ENCODE data around the gene PTOV1.
A peak's percentile ranks its signal among the peaks of the same experiment; 100 is the strongest.

PTOV1 gene

GRCh38 chr19:49896863-49897621 lies 46.1 kb downstream of the PTOV1 start, which contains the start of gene IL4I1:
TSS of gene IL4I1 (minus strand) at chr19:49896887. CDS start at chr19:49896160, 727 bp downstream.
- peak; percentile 86 for DNase-seq (ENCODE audit: extremely low read depth, insufficient read length)
- H3K4me3 ChIP-seq (replicated peaks; ENCODE audit: low read depth, low read length) = peak within 1 kb of the TSS; percentile 80
- no peak for TF ChIP-seq CTCF (IDR thresholded peaks at IDR 0.05; ENCODE audit: insufficient read depth, low read length, poor library complexity, severe bottlenecking)
- H3K27me3 ChIP-seq (replicated peaks; ENCODE audit: control insufficient read depth, insufficient read depth, low read length) = no peaks in the 10 kb centered on the region
- H3K36me3 ChIP-seq (ENCODE audit: control insufficient read depth, insufficient read depth, low read length) = peaks cover 9% of the 10 kb centered on the region

- DNase-seq (ENCODE audit: extremely low read depth, insufficient read length) = no peak
- no peak for TF ChIP-seq CTCF (IDR thresholded peaks at IDR 0.05; ENCODE audit: insufficient read depth, low read length, poor library complexity, severe bottlenecking)
- Histone ChIP-seq H3K27me3 (replicated peaks; ENCODE audit: control insufficient read depth, insufficient read depth, low read length) (no peaks in the 10 kb centered on the region), H3K36me3 (ENCODE audit: control insufficient read depth, insufficient read depth, low read length) (peaks cover 7% of the 10 kb centered on the region), H3K4me3 (replicated peaks; ENCODE audit: low read depth, low read length) (no peak overlapping the region; the same call in 1 of the 2 replicates)
These were observed 53.2 kb downstream of the PTOV1 start for GRCh38 chr19:49904136-49904535.

- Histone ChIP-seq H3K4me3 (replicated peaks; ENCODE audit: low read depth, low read length) (no peak overlapping the region), H3K27me3 (replicated peaks; ENCODE audit: control insufficient read depth, insufficient read depth, low read length) (no peaks in the 10 kb centered on the region), H3K36me3 (ENCODE audit: control insufficient read depth, insufficient read depth, low read length) (peaks cover 18% of the 10 kb centered on the region)
- DNase-seq (ENCODE audit: extremely low read depth, insufficient read length) = no peak
- no peak for TF ChIP-seq CTCF (IDR thresholded peaks at IDR 0.05; ENCODE audit: insufficient read depth, low read length, poor library complexity, severe bottlenecking)
These were observed 56.1 kb downstream of the PTOV1 start for GRCh38 chr19:49906879-49907564.

- Histone ChIP-seq H3K27me3 (replicated peaks; ENCODE audit: control insufficient read depth, insufficient read depth, low read length) (no peaks in the 10 kb centered on the region), H3K4me3 (replicated peaks; ENCODE audit: low read depth, low read length) (no peak overlapping the region), H3K36me3 (ENCODE audit: control insufficient read depth, insufficient read depth, low read length) (peaks cover 20% of the 10 kb centered on the region)
- no peak for TF ChIP-seq CTCF (IDR thresholded peaks at IDR 0.05; ENCODE audit: insufficient read depth, low read length, poor library complexity, severe bottlenecking)
- DNase-seq (ENCODE audit: extremely low read depth, insufficient read length) = peak; percentile 78
These were observed 56.9 kb downstream of the PTOV1 start for GRCh38 chr19:49907745-49908446.

GRCh38 chr19:49908480-49909420 lies 57.8 kb downstream of the PTOV1 start:
- TF ChIP-seq CTCF (IDR thresholded peaks at IDR 0.05; ENCODE audit: insufficient read depth, low read length, poor library complexity, severe bottlenecking) = no peak
- no peaks in the 10 kb centered on the region for H3K27me3 ChIP-seq (replicated peaks; ENCODE audit: control insufficient read depth, insufficient read depth, low read length)
- H3K4me3 ChIP-seq (replicated peaks; ENCODE audit: low read depth, low read length) = no peak overlapping the region
- H3K36me3 ChIP-seq (ENCODE audit: control insufficient read depth, insufficient read depth, low read length) = peaks cover 24% of the 10 kb centered on the region
- DNase-seq (ENCODE audit: extremely low read depth, insufficient read length) = no peak
